Skeletal muscle cell (primary cell): ENCODE results near the gene CCPG1.

Experiments used
- DNase-seq: peaks from one replicate; pipeline ENCODE4 v3.0.0-alpha.2; 2010; ENCODE audit warnings: low read depth
- H3K4me3 ChIP-seq: 2 replicates; pipeline ENCODE4 v1.5.1; 2011; ENCODE audit warnings: low read depth, mild to moderate bottlenecking, control low read depth, low read length, moderate library complexity

Gene CCPG1

GRCh38 chr15:55389264-55389607 is 18.9 kb downstream of the CCPG1 start:
- no peak overlapping the region for H3K4me3 ChIP-seq
- DNase-seq, result no peak

GRCh38 chr15:55387027-55387426 is 21.1 kb downstream of the CCPG1 start:
- DNase-seq, result no peak
- no peak overlapping the region for H3K4me3 ChIP-seq

DNA sequence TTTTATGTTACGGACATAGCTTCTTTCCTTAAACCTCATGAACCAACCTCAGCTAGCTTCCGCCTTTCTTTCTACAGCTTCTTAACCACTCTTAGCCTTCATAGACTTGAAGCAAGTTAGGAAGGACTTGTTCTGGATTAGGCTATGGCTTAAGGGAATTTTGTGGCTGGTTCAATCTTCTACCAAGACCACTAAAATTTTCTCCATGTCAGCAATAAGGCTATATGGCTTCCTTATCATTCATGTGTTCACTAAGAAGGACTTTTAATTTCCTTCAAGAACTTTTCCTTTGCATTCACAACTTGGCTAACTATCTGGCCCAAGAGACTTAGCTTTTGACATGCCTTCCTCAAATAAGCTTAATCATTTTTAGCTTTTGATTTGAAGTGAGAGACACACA is 24.5 kb downstream of the CCPG1 start:
- H3K4me3 ChIP-seq, result no peak overlapping the region
- no peak for DNase-seq

DNA sequence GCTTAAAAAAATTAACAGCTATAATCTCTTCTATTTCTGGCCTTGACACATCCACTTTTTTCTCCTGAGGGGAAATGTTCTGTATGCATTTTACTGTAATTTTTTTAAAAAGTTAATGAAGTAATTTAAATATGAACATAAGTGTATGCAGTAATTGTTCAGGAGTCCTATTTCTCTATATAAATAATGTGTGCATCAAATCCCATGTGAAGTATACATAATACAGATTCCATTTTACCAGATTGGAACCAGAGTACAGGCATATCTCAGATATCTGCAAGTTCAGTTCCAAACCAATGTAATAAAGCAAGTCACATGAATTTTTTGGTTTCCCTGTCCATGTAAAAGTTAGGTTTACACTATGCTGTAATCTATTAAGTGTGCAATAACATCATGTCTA is 26.6 kb downstream of the CCPG1 start:
- no peak for DNase-seq
- H3K4me3 ChIP-seq, result no peak overlapping the region

DNA sequence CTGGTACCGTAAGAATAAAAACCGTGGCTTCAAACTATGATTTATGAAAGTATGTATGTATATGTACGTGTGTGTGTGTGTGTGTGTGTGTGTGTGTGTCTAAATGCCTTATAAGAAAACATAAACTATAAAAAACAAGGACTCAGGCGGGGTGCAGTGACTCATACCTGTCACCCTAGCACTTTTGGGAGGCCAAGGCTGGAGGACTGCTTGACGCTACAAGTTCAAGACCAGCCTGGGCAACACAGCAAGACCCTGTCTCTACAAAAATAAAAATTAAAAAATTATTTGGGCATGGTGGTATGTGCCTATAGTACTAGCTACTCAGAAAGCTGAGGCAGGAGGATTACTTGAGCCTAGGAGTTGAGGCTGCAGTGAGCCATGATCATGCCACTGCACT is 29.1 kb downstream of the CCPG1 start:
- DNase-seq, result no peak
- no peak overlapping the region for H3K4me3 ChIP-seq

GRCh38 chr15:55372701-55373440 is 35.3 kb downstream of the CCPG1 start:
- DNase-seq, result no peak
- no peak overlapping the region for H3K4me3 ChIP-seq

DNA sequence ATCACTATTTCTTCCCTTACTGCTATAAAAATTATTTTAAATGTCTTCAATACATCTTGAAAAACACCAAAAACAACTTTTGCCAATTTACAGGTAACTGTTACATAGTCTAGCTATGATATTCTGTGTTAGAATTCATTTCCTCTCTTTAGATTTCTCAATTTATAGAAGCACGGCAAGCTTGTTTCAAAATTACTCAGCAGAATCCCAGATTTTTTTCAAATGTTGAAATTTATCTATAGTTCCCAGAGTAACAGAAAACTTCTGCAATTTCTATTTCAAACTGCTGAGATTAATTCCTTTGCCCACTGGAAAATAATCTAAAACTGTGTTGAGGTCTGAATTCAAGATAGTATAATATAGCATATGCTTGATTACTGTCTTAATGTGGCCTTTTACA is 41.2 kb downstream of the CCPG1 start:
- DNase-seq, result no peak
- H3K4me3 ChIP-seq, result no peak overlapping the region

DNA sequence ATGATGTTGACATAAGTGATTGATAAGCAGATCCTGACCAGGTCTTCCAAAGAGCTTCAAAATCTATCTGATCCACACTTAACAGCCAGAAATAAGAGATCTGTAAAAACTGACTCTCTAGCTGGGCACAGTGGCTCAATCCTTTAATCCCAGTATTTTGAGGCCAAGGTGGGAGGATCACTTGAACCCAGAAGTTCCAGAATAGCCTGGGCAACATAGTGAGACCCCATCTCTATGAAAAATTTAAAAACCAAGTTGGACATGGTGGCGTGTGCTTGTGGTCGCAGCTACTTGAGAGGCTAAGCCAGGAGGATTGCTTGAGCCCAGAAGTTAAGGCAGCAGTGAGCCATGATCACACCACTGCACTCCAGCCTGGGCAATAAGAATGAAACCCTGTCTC is 45.5 kb downstream of the CCPG1 start:
- no peak for DNase-seq

DNA sequence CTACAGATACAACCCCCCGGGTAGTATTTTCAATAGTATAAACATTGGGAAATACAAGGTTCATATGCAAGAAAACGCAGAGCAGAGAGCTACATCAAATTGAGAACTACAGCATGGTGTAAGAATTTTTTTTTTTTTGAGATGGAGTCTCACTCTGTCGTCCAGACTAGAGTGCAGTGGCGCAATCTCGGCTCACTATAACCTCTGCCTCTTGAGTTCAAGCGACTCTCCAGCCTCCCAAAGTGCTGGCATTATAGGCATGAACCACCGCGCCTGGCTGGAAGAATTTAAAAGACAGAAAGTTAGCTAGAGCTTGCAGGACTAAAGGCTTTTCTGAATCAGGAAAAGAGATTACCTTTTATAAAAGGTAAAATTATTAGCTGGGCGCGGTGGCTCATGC is 47.1 kb downstream of the CCPG1 start:
- DNase-seq, result no peak

More for the DNA sequence above, 45.5 kb downstream of the CCPG1 start:
- no peak overlapping the region for H3K4me3 ChIP-seq

DNA sequence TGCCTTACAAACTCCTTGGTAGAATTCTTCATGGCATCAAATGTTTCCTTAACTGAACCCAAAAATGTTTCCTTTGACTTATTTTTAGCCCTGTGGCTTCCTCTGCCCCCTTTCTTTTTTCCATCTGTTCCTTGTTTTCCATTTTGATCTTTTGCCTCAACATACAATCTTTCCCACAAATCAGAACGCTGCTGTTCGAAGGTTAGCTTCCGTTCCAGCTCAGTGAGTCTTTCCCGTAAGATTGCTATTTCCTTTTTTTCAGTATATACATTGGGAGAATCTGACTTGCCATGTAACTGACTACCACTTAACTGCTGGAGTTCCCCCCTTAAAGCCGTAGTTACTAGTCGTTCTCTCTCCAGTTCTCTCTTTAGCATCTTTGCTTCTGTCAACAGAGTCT is 47.9 kb downstream of the CCPG1 start:
- no peak overlapping the region for H3K4me3 ChIP-seq
- DNase-seq, result no peak

More for the DNA sequence above, 47.1 kb downstream of the CCPG1 start:
- H3K4me3 ChIP-seq, result no peak overlapping the region

DNA sequence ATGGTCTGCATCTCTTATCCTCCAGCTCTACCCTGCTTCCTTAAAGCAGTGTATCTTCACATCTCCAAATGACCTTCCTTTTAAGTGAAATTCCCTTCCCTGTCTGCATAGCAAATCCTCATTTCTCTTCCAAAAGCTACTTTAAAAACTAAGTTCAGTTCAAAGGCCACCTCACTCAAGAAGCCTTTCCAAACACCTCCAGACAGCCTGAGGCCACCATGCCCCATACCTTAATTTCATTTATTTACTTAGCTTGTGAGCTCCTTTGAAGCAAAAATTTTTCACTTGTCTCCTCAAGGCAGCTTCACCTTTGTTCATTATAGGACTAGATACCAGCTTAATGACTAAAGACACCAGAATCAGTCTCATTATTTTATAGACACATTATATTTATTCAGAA is 49.7 kb downstream of the CCPG1 start:
- no peak overlapping the region for H3K4me3 ChIP-seq
- no peak for DNase-seq

GRCh38 chr15:55357774-55358173 is 50.4 kb downstream of the CCPG1 start:
- DNase-seq, result peak; percentile 2
- no peak overlapping the region for H3K4me3 ChIP-seq

DNA sequence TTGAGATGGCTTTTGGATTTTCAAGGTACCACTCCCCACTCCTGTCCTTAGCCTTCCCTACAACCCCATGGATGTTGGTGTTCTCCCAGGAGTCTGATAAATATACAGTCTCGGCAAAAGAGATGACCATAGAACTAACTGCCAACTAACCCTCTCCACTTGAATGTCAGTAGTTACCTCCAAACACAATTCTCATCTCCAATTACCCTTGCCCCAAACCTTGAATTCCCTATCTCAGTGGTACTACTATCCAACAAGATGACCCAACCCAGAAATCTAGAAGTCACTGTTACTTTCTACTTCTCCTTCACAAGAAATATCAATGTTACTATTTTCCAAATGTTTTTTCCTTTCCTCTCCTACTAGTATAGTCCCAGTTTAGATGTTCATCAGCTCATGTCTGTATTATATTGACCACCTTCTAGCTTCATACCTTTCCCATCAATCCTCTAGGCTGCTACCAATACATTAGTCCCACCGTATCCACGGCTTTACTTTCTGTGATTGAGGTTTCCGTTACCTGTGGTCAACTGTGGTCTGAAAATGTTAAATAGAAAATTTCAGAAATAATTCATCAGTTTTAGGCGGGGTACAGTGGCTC is 51.1 kb downstream of the CCPG1 start:
- H3K4me3 ChIP-seq, result no peak overlapping the region
- no peak for DNase-seq

DNA sequence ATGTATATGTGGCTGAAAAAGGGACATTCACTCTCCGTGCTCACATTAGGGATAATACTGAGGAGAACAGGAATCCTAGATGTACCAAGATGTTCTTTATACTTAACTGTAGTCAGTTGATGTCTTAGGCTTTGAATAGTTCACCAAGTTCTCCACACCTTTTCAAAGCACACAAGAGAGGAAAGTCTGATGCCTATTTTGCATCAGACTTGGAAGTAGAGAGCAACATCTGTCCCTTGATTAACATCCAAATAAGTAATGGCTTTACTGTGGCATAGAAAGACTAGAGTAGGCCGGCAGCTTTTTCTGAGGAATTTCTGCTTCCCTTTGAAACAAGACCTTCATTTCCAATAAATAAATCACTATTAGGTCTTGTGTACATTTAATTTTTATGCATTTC is 55.1 kb downstream of the CCPG1 start:
- no peak overlapping the region for H3K4me3 ChIP-seq
- no peak for DNase-seq

- no peak for DNase-seq
- no peak overlapping the region for H3K4me3 ChIP-seq
Observed at GRCh38 chr15:55349282-55349681, 58.9 kb downstream of the CCPG1 start.

- no peak overlapping the region for H3K4me3 ChIP-seq
- DNase-seq, result no peak
Observed at GRCh38 chr15:55348281-55348778, 59.8 kb downstream of the CCPG1 start.

DNA sequence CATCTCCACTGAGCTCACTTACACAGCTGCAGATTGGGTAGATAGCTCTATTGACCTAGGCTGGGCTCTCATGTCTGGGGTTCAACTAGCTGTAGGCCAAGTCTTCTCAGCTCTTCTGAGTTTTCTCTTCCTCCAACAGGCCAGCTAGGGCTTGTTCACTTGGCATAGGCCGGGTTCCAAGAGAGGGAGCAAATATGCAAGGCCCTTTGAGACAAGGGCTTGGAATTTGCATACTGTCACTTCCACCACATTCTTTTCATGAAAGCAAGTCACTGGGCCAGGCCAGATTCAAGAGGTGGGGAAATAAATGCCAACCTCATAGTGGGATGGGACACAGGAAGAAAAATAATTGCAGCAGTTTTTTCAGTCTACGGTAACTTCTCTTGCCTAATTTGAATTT is 64.0 kb downstream of the CCPG1 start:
- no peak overlapping the region for H3K4me3 ChIP-seq
- DNase-seq, result no peak

GRCh38 chr15:55343168-55343567 is 65.0 kb downstream of the CCPG1 start:
- DNase-seq, result no peak
- no peak overlapping the region for H3K4me3 ChIP-seq

DNA sequence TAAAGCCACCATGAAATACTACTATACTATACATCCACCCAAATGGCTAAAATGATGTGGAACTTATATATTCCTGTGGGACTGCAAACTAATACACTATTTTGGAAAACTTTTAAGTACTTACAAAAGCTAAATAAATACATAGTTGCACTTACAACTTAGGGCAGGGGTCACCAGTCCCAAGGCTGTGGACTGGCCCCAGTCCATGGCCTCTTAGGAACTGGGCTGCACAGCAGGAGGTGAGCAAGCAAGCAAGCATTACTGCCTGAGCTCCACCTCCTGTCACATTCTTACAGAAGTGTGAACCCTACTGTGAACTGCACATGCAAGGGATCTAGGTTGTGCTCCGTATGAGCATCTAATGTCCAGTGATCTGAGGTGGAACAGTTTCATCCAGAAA is 71.0 kb downstream of the CCPG1 start:
- DNase-seq, result no peak
- H3K4me3 ChIP-seq, result no peak overlapping the region

DNA sequence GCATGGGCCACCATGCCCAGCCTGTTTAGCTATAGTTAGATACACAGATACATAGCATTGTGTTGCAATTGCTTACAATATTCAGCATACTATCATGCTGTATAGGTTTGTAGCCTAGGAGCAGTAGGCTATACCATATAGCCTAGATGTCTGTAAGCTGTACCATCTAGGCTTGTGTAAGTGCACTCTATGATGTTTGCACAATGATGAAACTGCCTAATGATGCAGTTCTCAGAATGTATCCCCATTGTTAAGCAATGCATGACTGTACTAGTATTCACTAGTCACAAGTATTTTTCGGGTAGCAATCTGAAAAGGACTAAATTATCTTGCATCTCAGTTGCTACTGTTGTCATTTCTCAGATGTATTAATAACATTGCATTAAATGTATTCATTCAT is 73.2 kb downstream of the CCPG1 start:
- H3K4me3 ChIP-seq, result no peak overlapping the region
- no peak for DNase-seq

DNA sequence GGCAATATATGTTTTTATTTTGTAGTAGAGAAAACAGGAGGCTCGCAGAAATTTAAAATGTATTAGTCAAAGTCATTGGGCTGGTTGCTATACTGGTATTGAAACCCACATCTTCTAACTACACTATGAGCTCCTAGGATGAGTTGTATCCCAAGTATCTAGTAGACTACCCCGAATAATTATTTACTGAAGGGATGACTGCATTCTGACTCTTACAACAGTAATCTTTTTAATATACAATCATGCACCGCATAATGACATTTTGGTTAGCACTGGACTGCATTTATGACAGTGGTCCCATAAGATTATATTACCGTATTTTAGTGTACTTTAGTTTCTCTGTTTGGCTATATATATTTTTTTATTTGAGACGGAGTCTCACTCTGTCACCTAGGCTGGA is 73.8 kb downstream of the CCPG1 start:
- no peak for DNase-seq
- no peak overlapping the region for H3K4me3 ChIP-seq
